ENCODE measurements around the gene ATR. TPM values are rescaled to one million over a fixed set of nuclear protein-coding genes. Genes with fewer than 3 reads are reported as not detected.
"Not testable (repeated sequence)": the region's sequence is repeated elsewhere in the genome, so short reads cannot be mapped to it uniquely, and the experiment has no call there.

The ATR gene
- total RNA-seq, 1 donor from 2014 or later, result 29.1 TPM

- Mint-ChIP-seq H3K27me3 (ENCODE audit: low read depth) (no peaks in the 10 kb centered on the region), H3K9me3 (no peaks in the 10 kb centered on the region)
- intact Hi-C loops (cut with micrococcal nuclease), result no loop called here
These were observed 127.7 kb downstream of the ATR start for GRCh38 chr3:142450881-142451280.

GRCh38 chr3:142450189-142450588 lies 128.3 kb downstream of the ATR start:
- Mint-ChIP-seq H3K9me3 (no peaks in the 10 kb centered on the region), H3K27me3 (ENCODE audit: low read depth) (no peaks in the 10 kb centered on the region)

More at GRCh38 chr3:142450881-142451280, 127.7 kb downstream of the ATR start:
- DNase-seq (ENCODE audit: low spot score), result no peak
- Mint-ChIP-seq H3K36me3 (ENCODE audit: low read depth) (peaks cover 30% of the 10 kb centered on the region), H3K4me3 (ENCODE audit: low read depth) (no peak overlapping the region), H3K27ac (no peak overlapping the region), H3K4me1 (ENCODE audit: low read depth) (peaks cover 6% of the 10 kb centered on the region)

GRCh38 chr3:142447852-142448823 lies 130.4 kb downstream of the ATR start, which contains the start of gene XRN1:
Gene XRN1 (minus strand): TSS chr3:142448037. CDS start chr3:142447944, 93 bp downstream.
- Mint-ChIP-seq H3K4me1 (ENCODE audit: low read depth) (peaks cover 21% of the 10 kb centered on the region), H3K9me3 (no peaks in the 10 kb centered on the region), H3K4me3 (ENCODE audit: low read depth) (peak within 1 kb of the TSS; percentile 91), H3K27ac (peak within 1 kb of the TSS; percentile 96), H3K36me3 (ENCODE audit: low read depth) (peaks cover 38% of the 10 kb centered on the region), H3K27me3 (ENCODE audit: low read depth) (no peaks in the 10 kb centered on the region)
- DNase-seq (ENCODE audit: low spot score), result peak; percentile 93
- intact Hi-C loops (cut with micrococcal nuclease), result loop anchor here (1.0 to 10.0 kb wide), 8 partner anchors 53 to 1524 kb away; partner anchors contain the start of genes DIPK2A, RNF7, TFDP2 and TRPC1

More at GRCh38 chr3:142450189-142450588, 128.3 kb downstream of the ATR start:
- Mint-ChIP-seq H3K4me3 (ENCODE audit: low read depth) (no peak overlapping the region), H3K4me1 (ENCODE audit: low read depth) (peaks cover 12% of the 10 kb centered on the region), H3K27ac (no peak overlapping the region), H3K36me3 (ENCODE audit: low read depth) (peaks cover 34% of the 10 kb centered on the region)
- DNase-seq (ENCODE audit: low spot score), result no peak
- intact Hi-C loops (cut with micrococcal nuclease), result no loop called here

GRCh38 chr3:142447301-142447851 lies 131.2 kb downstream of the ATR start:
- peak overlapping the region; percentile 96 for H3K27ac Mint-ChIP-seq
- H3K9me3 Mint-ChIP-seq, result no peaks in the 10 kb centered on the region
- intact Hi-C loops (cut with micrococcal nuclease), result loop anchor here (1.0 to 10.0 kb wide), 8 partner anchors 53 to 1525 kb away; partner anchors contain the start of genes DIPK2A, RNF7, TFDP2 and TRPC1
- H3K27me3 Mint-ChIP-seq (ENCODE audit: low read depth), result no peaks in the 10 kb centered on the region
- H3K4me1 Mint-ChIP-seq (ENCODE audit: low read depth), result peaks cover 21% of the 10 kb centered on the region
- peak overlapping the region; percentile 91 for H3K4me3 Mint-ChIP-seq (ENCODE audit: low read depth)
- H3K36me3 Mint-ChIP-seq (ENCODE audit: low read depth), result peaks cover 42% of the 10 kb centered on the region
- peak; percentile 41 for DNase-seq (ENCODE audit: low spot score)

- Mint-ChIP-seq H3K27me3 (ENCODE audit: low read depth) (no peaks in the 10 kb centered on the region), H3K27ac (peak overlapping the region; percentile 96), H3K9me3 (no peaks in the 10 kb centered on the region), H3K4me3 (ENCODE audit: low read depth) (peak overlapping the region; percentile 91), H3K4me1 (ENCODE audit: low read depth) (peaks cover 21% of the 10 kb centered on the region), H3K36me3 (ENCODE audit: low read depth) (peaks cover 36% of the 10 kb centered on the region)
- DNase-seq (ENCODE audit: low spot score), result peak; percentile 24
- intact Hi-C loops (cut with micrococcal nuclease), result loop anchor here (1.0 to 10.0 kb wide), 8 partner anchors 55 to 1526 kb away; partner anchors contain the start of genes ATR, DIPK2A, RNF7 and TFDP2
These were observed 132.7 kb downstream of the ATR start for GRCh38 chr3:142445816-142446254.

- Mint-ChIP-seq H3K27me3 (ENCODE audit: low read depth) (no peaks in the 10 kb centered on the region), H3K36me3 (ENCODE audit: low read depth) (peaks cover 33% of the 10 kb centered on the region), H3K4me1 (ENCODE audit: low read depth) (peaks cover 21% of the 10 kb centered on the region), H3K4me3 (ENCODE audit: low read depth) (no peak overlapping the region), H3K9me3 (no peaks in the 10 kb centered on the region), H3K27ac (no peak overlapping the region)
- intact Hi-C loops (cut with micrococcal nuclease), result loop anchor here (10.0 kb wide), 1 partner anchor 300 kb away; the partner anchor contains the start of gene TFDP2
- no peak for DNase-seq (ENCODE audit: low spot score)
These were observed 134.2 kb downstream of the ATR start for GRCh38 chr3:142444343-142444742.

- DNase-seq (ENCODE audit: low spot score); H3K4me3 Mint-ChIP-seq (ENCODE audit: low read depth); H3K9me3 Mint-ChIP-seq; H3K27me3 Mint-ChIP-seq (ENCODE audit: low read depth); H3K27ac Mint-ChIP-seq: not testable (repeated sequence)
- intact Hi-C loops (cut with micrococcal nuclease), result loop anchor here (10.0 kb wide), 1 partner anchor 298 kb away; the partner anchor contains the start of gene TFDP2
- Mint-ChIP-seq H3K36me3 (ENCODE audit: low read depth) (peaks cover 32% of the 10 kb centered on the region), H3K4me1 (ENCODE audit: low read depth) (peaks cover 20% of the 10 kb centered on the region)
These were observed 135.5 kb downstream of the ATR start for GRCh38 chr3:142443060-142443459.

GRCh38 chr3:142439499-142440220 lies 138.9 kb downstream of the ATR start:
- H3K4me3 Mint-ChIP-seq (ENCODE audit: low read depth); H3K9me3 Mint-ChIP-seq; H3K27ac Mint-ChIP-seq; H3K27me3 Mint-ChIP-seq (ENCODE audit: low read depth); DNase-seq (ENCODE audit: low spot score): not testable (repeated sequence)
- H3K4me1 Mint-ChIP-seq (ENCODE audit: low read depth), result peaks cover 17% of the 10 kb centered on the region
- intact Hi-C loops (cut with micrococcal nuclease), result loop anchor here (10.0 kb wide), 1 partner anchor 295 kb away; the partner anchor contains the start of gene TFDP2
- H3K36me3 Mint-ChIP-seq (ENCODE audit: low read depth), result peaks cover 25% of the 10 kb centered on the region

GRCh38 chr3:142438096-142438495 lies 140.4 kb downstream of the ATR start:
- intact Hi-C loops (cut with micrococcal nuclease); H3K4me3 Mint-ChIP-seq (ENCODE audit: low read depth); H3K9me3 Mint-ChIP-seq; H3K27ac Mint-ChIP-seq; H3K27me3 Mint-ChIP-seq (ENCODE audit: low read depth); DNase-seq (ENCODE audit: low spot score): not testable (repeated sequence)
- H3K4me1 Mint-ChIP-seq (ENCODE audit: low read depth), result peaks cover 11% of the 10 kb centered on the region
- peaks cover 18% of the 10 kb centered on the region for H3K36me3 Mint-ChIP-seq (ENCODE audit: low read depth)

- Mint-ChIP-seq H3K9me3 (no peaks in the 10 kb centered on the region), H3K4me1 (ENCODE audit: low read depth) (peaks cover 11% of the 10 kb centered on the region), H3K27ac (no peak overlapping the region), H3K36me3 (ENCODE audit: low read depth) (peaks cover 22% of the 10 kb centered on the region), H3K4me3 (ENCODE audit: low read depth) (no peak overlapping the region), H3K27me3 (ENCODE audit: low read depth) (no peaks in the 10 kb centered on the region)
- DNase-seq (ENCODE audit: low spot score), result no peak
- intact Hi-C loops (cut with micrococcal nuclease), result no loop called here
These were observed 141.5 kb downstream of the ATR start for GRCh38 chr3:142436951-142437585.

- H3K36me3 Mint-ChIP-seq (ENCODE audit: low read depth), result peaks cover 37% of the 10 kb centered on the region
- no peaks in the 10 kb centered on the region for H3K9me3 Mint-ChIP-seq
- H3K27me3 Mint-ChIP-seq (ENCODE audit: low read depth), result no peaks in the 10 kb centered on the region
- H3K27ac Mint-ChIP-seq, result no peak overlapping the region
- intact Hi-C loops (cut with micrococcal nuclease), result no loop called here
- DNase-seq (ENCODE audit: low spot score), result no peak
- peaks cover 20% of the 10 kb centered on the region for H3K4me1 Mint-ChIP-seq (ENCODE audit: low read depth)
- H3K4me3 Mint-ChIP-seq (ENCODE audit: low read depth), result no peak overlapping the region
These were observed 144.0 kb downstream of the ATR start for GRCh38 chr3:142434503-142434902.

- no peak for DNase-seq (ENCODE audit: low spot score)
- Mint-ChIP-seq H3K9me3 (no peaks in the 10 kb centered on the region), H3K4me3 (ENCODE audit: low read depth) (no peak overlapping the region), H3K36me3 (ENCODE audit: low read depth) (peaks cover 44% of the 10 kb centered on the region), H3K4me1 (ENCODE audit: low read depth) (peaks cover 19% of the 10 kb centered on the region), H3K27ac (no peak overlapping the region), H3K27me3 (ENCODE audit: low read depth) (no peaks in the 10 kb centered on the region)
- intact Hi-C loops (cut with micrococcal nuclease), result no loop called here
These were observed 145.4 kb downstream of the ATR start for GRCh38 chr3:142433110-142433509.
